Activated CD8-positive, alpha-beta T cell treated with anti-CD3 and anti-CD28 coated beads for 36 hours (primary cell): ENCODE data around the gene ATP9B. TPM values are rescaled to one million over a fixed set of nuclear protein-coding genes. Genes with fewer than 3 reads are reported as not detected.

ENCODE experiments used
- ATAC-seq: fragments of 200-7000 bp; cut with Tn5 transposase; one replicate; pipeline ENCODE4 v1.10.0; 2021; ENCODE audit warnings: mild to moderate bottlenecking, moderate library complexity
- CTCF ChIA-PET: fragments of 350-600 bp; sonication (Branson Sonifier 250); formaldehyde crosslinking; loops from one replicate; lab custom pipeline; 2021; ENCODE audit warnings: antibody characterized with exemption; lab: Charles Lee
- POLR2A ChIA-PET: fragments of 350-600 bp; sonication (Branson Sonifier 250); formaldehyde crosslinking; loops from one replicate; lab custom pipeline; 2021; ENCODE audit warnings: antibody characterized with exemption; lab: Charles Lee
- DNase-seq: peaks from one replicate; pipeline ENCODE4 v3.0.0-alpha.2; 2020
- H3K27ac Mint-ChIP-seq: one replicate; pipeline ENCODE4 v1.8.0; 2021; ENCODE audit warnings: mild to moderate bottlenecking, mixed read lengths
- H3K27me3 Mint-ChIP-seq: one replicate; pipeline ENCODE4 v1.8.0; 2021; ENCODE audit warnings: mixed read lengths
- H3K36me3 Mint-ChIP-seq: one replicate; pipeline ENCODE4 v1.8.0; 2021; ENCODE audit warnings: low read depth, mixed read lengths
- H3K4me1 Mint-ChIP-seq: one replicate; pipeline ENCODE4 v1.8.0; 2021; ENCODE audit warnings: low read depth, mixed read lengths
- H3K4me3 Mint-ChIP-seq: one replicate; pipeline ENCODE4 v1.8.0; 2021; ENCODE audit warnings: mild to moderate bottlenecking, moderate library complexity, mixed read lengths
- H3K9me3 Mint-ChIP-seq: one replicate; pipeline ENCODE4 v1.8.0; 2021; ENCODE audit warnings: mixed read lengths
- CTCF ChIP-seq: fragments of 200-600 bp; IDR thresholded peaks from one replicate; pipeline ENCODE4 v1.8.0; 2022; ENCODE audit warnings: antibody characterized with exemption, mild to moderate bottlenecking
- intact Hi-C: fragments of 100-400 bp; cut with micrococcal nuclease; formaldehyde crosslinking; loops from one replicate; pipeline ENCODE4 v1.10.0; 2022
- total RNA-seq, 2 experiments: library from RNA; stranded (reverse); gene quantifications; one replicate each; pipeline ENCODE4 v1.2.3, GENCODE V29; 2021

ATP9B gene
- total RNA-seq, 2 experiments from 2014 or later, result 18.9 to 21.1 TPM

GRCh38 chr18:79336556-79337142, 267.5 kb downstream of the ATP9B start:
- no peaks in the 10 kb centered on the region for H3K4me1 Mint-ChIP-seq
- ATAC-seq (no peak), DNase-seq (no peak)
- H3K4me3 Mint-ChIP-seq, result no peak overlapping the region
- CTCF ChIA-PET, result interaction anchor here (0.6 kb wide), 1 partner anchor 42 kb away, joined by 3 read pairs; no protein-coding TSS in a partner anchor
- POLR2A ChIA-PET, result no interaction called here
- no peaks in the 10 kb centered on the region for H3K27me3 Mint-ChIP-seq
- H3K36me3 Mint-ChIP-seq, result peaks cover 25% of the 10 kb centered on the region
- peaks cover 6% of the 10 kb centered on the region for H3K9me3 Mint-ChIP-seq
- no peak overlapping the region for H3K27ac Mint-ChIP-seq
- no peak for TF ChIP-seq CTCF
- intact Hi-C loops, result no loop called here

- no peaks in the 10 kb centered on the region for H3K4me1 Mint-ChIP-seq
- CTCF ChIA-PET, result no interaction called here
- no peak for DNase-seq
- H3K9me3 Mint-ChIP-seq, result peaks cover 6% of the 10 kb centered on the region
- no peak for ATAC-seq
- no peak for TF ChIP-seq CTCF
- POLR2A ChIA-PET, result no interaction called here
- peaks cover 30% of the 10 kb centered on the region for H3K36me3 Mint-ChIP-seq
- H3K27ac Mint-ChIP-seq, result no peak overlapping the region
- intact Hi-C loops, result no loop called here
- H3K4me3 Mint-ChIP-seq, result no peak overlapping the region
- no peaks in the 10 kb centered on the region for H3K27me3 Mint-ChIP-seq
Observed at GRCh38 chr18:79337184-79337583, 268.0 kb downstream of the ATP9B start.

GRCh38 chr18:79337620-79338019, 268.4 kb downstream of the ATP9B start:
- CTCF ChIA-PET, result no interaction called here
- Mint-ChIP-seq H3K4me3 (no peak overlapping the region), H3K27me3 (no peaks in the 10 kb centered on the region), H3K9me3 (peaks cover 6% of the 10 kb centered on the region), H3K36me3 (peaks cover 30% of the 10 kb centered on the region), H3K27ac (no peak overlapping the region), H3K4me1 (no peaks in the 10 kb centered on the region)
- TF ChIP-seq CTCF, result no peak
- ATAC-seq (no peak), DNase-seq (no peak)
- POLR2A ChIA-PET, result no interaction called here
- intact Hi-C loops, result no loop called here

GRCh38 chr18:79339094-79339908, 270.1 kb downstream of the ATP9B start:
- Mint-ChIP-seq H3K4me3 (no peak overlapping the region), H3K27me3 (no peaks in the 10 kb centered on the region), H3K36me3 (peaks cover 32% of the 10 kb centered on the region), H3K27ac (no peak overlapping the region), H3K9me3 (peaks cover 6% of the 10 kb centered on the region), H3K4me1 (no peaks in the 10 kb centered on the region)
- ATAC-seq, result no peak
- ChIA-PET POLR2A (no interaction called here), CTCF (no interaction called here)
- intact Hi-C loops, result no loop called here
- no peak for TF ChIP-seq CTCF
- no peak for DNase-seq

GRCh38 chr18:79343567-79344207, 274.5 kb downstream of the ATP9B start:
- CTCF ChIA-PET, result no interaction called here
- Mint-ChIP-seq H3K36me3 (peaks cover 39% of the 10 kb centered on the region), H3K27ac (no peak overlapping the region), H3K4me1 (no peaks in the 10 kb centered on the region), H3K4me3 (no peak overlapping the region), H3K9me3 (peaks cover 6% of the 10 kb centered on the region), H3K27me3 (no peaks in the 10 kb centered on the region)
- no peak for TF ChIP-seq CTCF
- POLR2A ChIA-PET, result no interaction called here
- DNase-seq, result no peak
- ATAC-seq, result no peak
- intact Hi-C loops, result no loop called here
